Cardiac fibroblast (primary cell): ENCODE results near the gene PTGES2.
"Not testable (repeated sequence)": the region's sequence is repeated elsewhere in the genome, so short reads cannot be mapped to it uniquely, and the experiment has no call there.

Experiments used
- DNase-seq, 2 donors: peaks; one replicate each; pipeline versions ENCODE4 v3.0.0 to v3.0.0-alpha.2; 2010; ENCODE audit warnings: low read depth in 2 of 2
- H3K4me3 ChIP-seq, 2 donors: replicated peaks in 1 of 2; 1 replicate in 1 of 2; 2 replicates in 1 of 2; pipeline ENCODE4 v1.5.1; 2011; ENCODE audit warnings: low read depth in 2 of 2, low read length in 2 of 2, mild to moderate bottlenecking in 2 of 2, moderate library complexity in 1 of 2
- TF ChIP-seq, protein P1 (sequence below): IDR thresholded peaks from one replicate; pipeline ENCODE4 v1.5.1; 2011; ENCODE audit warnings: low read depth, mild to moderate bottlenecking, low read length, inconsistent platforms

PTGES2 gene

DNA sequence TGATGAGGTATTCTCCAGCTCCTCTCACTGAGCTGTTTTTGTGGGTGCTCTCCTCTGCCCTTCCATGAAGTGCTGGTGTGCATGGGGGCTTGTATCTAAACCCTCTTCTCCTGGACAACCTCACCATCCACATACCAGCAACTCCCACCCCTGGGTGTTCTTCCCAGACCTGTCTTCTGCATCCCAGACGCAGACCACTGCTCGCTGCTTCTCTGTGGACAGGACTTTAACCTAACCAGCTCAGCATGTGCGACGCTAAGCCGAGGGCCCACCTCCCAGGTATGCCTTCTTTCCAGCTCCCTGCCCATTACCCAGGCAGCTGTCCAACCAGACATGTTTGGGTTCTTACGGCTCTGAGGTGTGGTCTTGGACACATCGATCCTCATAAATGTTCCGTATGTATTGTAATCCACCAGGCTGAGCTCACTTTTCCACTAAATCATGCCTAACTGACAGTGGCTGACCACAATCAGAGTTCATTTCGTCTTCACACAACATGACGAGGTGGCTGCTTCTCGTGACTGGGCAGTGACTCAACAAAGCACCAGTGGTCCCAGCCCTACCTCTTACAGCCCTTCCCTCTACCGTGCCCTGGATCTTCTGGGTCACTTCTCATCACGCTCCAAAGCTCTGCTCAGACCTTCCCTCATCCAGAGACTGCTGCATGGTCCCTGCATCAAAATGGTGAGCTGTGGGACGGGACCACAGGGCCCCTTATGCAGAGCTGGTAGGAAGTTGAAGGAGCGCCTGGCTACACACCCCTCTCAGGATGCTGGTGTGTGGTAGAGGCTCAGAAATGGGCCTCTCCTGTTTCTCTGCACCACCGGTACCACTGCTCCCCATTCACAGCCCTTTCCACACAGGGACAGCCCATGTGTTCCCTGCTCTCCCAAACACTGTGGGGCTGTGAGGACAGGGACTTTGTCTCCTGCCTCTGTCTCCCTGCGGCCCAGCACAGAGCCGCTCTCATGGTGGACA, 9.6 kb upstream of the PTGES2 start:
- peak; percentile 18 to 31 for DNase-seq

DNA sequence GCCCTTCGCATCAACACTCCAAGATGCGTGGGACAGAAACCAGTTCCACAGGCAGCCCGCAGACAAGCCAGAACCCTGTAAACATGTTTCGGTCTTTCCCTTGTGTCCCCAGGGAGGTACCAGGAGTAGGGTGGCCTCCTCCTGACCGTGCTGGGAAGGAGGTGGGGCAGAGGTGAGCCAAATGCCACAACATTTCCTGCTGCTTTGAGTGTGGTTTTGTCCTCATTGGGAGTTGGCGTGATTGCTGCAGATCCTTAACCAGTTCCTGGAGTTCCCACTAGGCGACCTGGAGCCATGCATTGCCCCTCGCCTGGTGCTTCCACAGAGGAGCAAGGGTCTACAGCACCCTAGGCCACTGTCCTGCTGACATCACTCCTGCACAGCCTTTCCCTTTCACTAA, 8.0 kb upstream of the PTGES2 start:
- H3K4me3 ChIP-seq, DNase-seq: not testable (repeated sequence)

More for the DNA sequence above, 9.6 kb upstream of the PTGES2 start:
- TF ChIP-seq, protein P1, sequence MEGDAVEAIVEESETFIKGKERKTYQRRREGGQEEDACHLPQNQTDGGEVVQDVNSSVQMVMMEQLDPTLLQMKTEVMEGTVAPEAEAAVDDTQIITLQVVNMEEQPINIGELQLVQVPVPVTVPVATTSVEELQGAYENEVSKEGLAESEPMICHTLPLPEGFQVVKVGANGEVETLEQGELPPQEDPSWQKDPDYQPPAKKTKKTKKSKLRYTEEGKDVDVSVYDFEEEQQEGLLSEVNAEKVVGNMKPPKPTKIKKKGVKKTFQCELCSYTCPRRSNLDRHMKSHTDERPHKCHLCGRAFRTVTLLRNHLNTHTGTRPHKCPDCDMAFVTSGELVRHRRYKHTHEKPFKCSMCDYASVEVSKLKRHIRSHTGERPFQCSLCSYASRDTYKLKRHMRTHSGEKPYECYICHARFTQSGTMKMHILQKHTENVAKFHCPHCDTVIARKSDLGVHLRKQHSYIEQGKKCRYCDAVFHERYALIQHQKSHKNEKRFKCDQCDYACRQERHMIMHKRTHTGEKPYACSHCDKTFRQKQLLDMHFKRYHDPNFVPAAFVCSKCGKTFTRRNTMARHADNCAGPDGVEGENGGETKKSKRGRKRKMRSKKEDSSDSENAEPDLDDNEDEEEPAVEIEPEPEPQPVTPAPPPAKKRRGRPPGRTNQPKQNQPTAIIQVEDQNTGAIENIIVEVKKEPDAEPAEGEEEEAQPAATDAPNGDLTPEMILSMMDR, result no peak
- H3K4me3 ChIP-seq, result no peak overlapping the region

DNA sequence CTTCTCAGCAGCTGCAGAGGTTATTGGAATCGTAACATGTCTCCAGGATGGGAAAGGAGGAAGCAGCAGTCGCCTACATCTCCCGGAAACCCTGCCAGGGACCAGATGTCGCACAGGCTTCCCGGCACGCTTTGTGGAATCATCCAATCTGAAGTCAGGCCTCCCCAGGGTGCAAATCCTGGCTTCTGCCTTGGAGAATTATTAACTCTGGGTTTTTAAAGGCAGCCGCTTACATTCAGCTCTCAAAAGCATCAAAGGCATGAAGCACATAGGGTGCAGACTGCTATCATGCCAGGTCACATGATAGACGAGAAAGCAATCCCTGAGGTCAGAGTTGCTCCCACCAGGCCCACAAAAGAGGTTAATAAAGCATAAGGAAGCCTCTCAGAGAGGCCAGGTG, 4.6 kb upstream of the PTGES2 start:
- not testable (repeated sequence) for DNase-seq, H3K4me3 ChIP-seq

DNA sequence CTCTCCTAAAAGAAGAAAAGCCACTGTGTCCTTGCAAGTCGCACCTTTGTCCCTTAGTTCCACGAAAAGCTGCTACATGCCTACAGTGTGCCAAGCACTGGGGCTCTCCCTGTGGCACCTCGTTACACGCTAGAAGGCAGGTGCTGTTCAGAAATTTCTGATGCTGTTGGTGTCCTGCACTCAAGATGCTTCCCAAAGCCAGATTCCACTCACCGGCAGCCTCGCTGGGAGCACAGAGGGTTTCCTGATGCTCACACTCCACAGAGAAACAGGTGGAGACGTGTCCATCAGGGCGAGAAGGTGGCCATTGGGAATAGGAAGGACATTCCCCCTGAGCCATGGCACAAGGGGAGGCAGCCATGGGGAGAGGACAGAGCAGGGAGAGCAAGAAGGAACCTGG, 3.8 kb upstream of the PTGES2 start:
- not testable (repeated sequence) for H3K4me3 ChIP-seq, DNase-seq

DNA sequence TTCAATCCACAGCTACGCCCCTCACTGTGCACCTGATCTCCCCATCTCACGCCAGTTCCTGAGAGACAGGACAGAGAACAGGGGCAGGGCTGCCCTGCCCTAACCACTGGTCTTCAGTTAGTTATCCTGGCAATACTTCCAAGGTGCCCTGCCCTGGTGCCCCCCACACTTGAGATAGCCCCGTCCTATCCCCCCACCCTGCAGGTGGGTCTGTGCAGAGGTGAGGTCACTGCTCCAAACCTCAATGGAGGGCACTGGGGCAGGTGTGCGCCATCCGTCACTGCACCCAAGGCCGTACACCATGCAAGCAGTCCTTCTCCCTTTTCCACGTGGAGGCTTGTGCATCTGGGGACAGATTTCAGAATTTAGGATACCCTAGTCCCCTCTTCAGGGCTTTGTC, 3.1 kb upstream of the PTGES2 start:
- H3K4me3 ChIP-seq, DNase-seq: not testable (repeated sequence)

DNA sequence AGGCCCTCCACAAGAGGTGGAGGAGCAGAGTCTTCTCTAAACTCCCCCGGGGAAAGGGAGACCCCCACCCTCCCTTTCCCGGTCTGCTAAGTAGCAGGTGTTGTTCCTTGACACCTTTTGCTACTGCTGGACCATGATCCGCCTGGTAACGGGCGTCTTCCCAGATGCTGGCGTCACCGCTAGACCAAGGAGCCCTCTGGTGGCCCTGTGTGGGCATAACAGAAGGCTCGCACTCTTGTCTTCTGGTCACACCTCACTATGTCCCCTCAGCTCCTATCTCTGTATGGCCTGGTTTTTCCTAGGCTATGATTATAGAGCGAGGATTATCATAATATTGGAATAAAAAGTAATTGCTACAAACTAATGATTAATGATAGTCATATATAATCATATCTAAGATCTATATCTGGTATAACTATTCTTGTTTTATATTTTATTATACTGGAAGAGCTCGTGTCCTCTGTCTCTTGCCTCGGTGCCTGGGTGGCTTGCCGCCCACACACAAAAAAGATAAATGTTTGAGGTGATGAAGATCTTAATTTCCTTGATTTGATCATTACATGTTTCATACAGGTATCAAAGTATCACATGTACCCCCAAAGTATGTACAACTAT, 2.6 kb upstream of the PTGES2 start:
- TF ChIP-seq, protein P1, result peak; percentile 10
- DNase-seq, H3K4me3 ChIP-seq: not testable (repeated sequence)

DNA sequence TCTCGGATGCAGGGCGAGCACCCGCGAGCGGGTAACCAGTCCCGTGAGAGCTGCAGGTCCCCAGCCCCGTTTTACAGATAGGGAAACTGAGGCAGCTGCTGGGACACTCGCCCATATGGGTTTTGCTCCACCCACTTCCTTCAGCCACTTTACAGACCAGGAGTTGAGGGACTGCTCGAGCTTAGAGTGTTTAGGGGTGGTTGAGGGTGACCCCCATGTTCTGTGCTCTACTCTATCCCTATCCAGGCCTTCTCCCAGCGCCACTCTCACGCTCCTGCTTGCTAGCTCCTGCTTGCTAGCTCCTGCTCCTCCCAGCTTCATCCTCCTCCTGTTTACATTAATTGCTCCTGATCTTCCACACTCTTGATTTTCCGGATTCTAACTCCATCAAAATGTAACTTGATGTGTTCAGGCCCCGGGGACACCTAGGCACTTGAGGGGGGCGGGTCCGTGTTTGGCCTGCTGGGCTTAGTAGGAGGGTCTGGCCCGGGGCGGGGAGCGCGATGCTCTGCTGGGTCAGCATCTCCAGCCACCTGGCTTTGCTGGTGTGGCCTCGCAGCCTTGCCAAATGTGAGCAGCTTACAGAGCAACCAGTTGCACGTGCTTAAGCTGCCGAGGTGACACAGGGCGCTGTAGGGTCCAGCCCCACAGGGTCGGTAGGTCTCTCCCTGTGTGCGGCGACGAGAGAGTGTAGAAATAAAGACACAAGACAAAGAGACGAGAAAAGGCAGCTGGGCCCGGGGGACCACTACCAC, 1.5 kb upstream of the PTGES2 start:
- TF ChIP-seq, protein P1, result no peak
- peak overlapping the region; percentile 91 to 94 for H3K4me3 ChIP-seq
- no peak for DNase-seq

DNA sequence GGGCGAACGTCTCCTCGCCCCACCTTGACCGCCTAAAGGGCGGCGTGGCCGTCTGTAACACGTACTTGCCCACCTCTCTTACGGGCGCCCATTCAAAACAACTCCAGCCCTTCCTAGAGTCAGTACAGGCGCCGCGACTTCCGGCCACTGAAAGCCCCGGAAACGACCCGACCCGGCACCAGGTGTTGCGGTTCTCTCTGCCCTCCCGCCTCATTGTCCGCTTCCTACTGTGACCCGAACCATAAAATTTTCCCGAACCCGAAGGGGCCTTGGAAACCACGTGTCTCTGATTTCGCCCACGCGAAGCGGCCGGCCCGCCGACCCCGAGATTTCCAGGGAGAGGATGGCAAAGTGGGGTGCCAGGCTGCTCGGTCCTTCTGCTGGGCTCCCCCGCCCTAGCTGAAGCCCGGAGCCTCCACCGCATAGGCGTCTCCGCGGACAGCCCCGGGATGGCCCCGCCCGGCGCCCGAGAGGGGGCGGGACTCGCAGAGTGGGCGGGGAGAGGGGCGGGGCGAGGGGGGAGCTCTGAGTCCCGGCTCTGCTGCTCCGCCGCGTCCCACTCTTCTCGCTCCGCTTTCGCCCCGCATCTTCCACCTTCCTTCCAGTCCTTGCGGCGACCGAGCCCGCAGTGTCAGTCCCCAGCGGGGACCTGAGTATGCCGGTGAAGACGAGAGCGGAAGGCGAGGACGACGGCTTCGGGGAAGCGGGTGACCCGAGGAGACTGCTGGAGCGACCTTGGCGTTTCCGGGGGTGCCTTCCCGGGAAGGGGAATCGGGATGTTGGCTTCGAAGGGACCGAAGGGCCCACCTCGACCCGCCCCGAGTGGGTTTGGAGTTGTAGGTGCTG, 684 bp upstream of the PTGES2 start:
- TF ChIP-seq, protein P1, result no peak
- peak; percentile 93 to 95 for DNase-seq
- peak overlapping the region; percentile 91 to 94 for H3K4me3 ChIP-seq
